Astrocyte (in vitro differentiated cells and primary cell): ENCODE measurements around the gene TAF7. TPM values are rescaled to one million over a fixed set of nuclear protein-coding genes. Genes with fewer than 3 reads are reported as not detected.
"Not testable (repeated sequence)": the region's sequence is repeated elsewhere in the genome, so short reads cannot be mapped to it uniquely, and the experiment has no call there.

Experiments used
- DNase-seq: peaks from one replicate; pipeline ENCODE4 v3.0.0-alpha.2; 2010; ENCODE audit warnings: low read depth
- FAIRE-seq: peaks from 2 replicates; lab custom pipeline; 2011; peaks lifted over from hg19 to GRCh38; lab: Jason Lieb, UNC
- H2AFZ ChIP-seq: 2 replicates; pipeline ENCODE4 v1.6.0; 2012; ENCODE audit warnings: low read depth, low read length, inconsistent platforms
- H3K27ac ChIP-seq: 2 replicates; pipeline ENCODE4 v1.5.1; 2011; ENCODE audit warnings: low read depth, low read length, inconsistent platforms
- H3K27me3 ChIP-seq: 2 replicates; pipeline ENCODE4 v1.6.0; 2011; ENCODE audit warnings: low read length, inconsistent platforms; ENCODE audit not compliant: insufficient read depth
- H3K36me3 ChIP-seq: 2 replicates; pipeline ENCODE4 v1.5.1; 2011; ENCODE audit warnings: low read length, inconsistent platforms; ENCODE audit not compliant: insufficient read depth
- H3K4me1 ChIP-seq: 2 replicates; pipeline ENCODE4 v1.5.1; 2011; ENCODE audit warnings: low read length, inconsistent platforms; ENCODE audit not compliant: insufficient read depth
- H3K4me2 ChIP-seq: 2 replicates; pipeline ENCODE4 v1.6.0; 2012; ENCODE audit warnings: low read length, inconsistent platforms
- H3K4me3 ChIP-seq: 2 replicates; pipeline ENCODE4 v1.5.1; 2011; ENCODE audit warnings: low read depth, mild to moderate bottlenecking, low read length, inconsistent platforms; ENCODE audit not compliant: insufficient read depth
- H3K79me2 ChIP-seq: 2 replicates; pipeline ENCODE4 v1.6.0; 2012; ENCODE audit warnings: mild to moderate bottlenecking, low read length, inconsistent platforms; ENCODE audit not compliant: insufficient read depth
- H3K9ac ChIP-seq: 2 replicates; pipeline ENCODE4 v1.6.0; 2012; ENCODE audit warnings: mild to moderate bottlenecking, low read length, inconsistent platforms
- H3K9me3 ChIP-seq: 2 replicates; pipeline ENCODE4 v1.5.1; 2012; ENCODE audit warnings: low read depth, mild to moderate bottlenecking, low read length, inconsistent platforms; ENCODE audit not compliant: insufficient read depth
- H4K20me1 ChIP-seq: 2 replicates; pipeline ENCODE4 v1.6.0; 2012; ENCODE audit warnings: low read length, inconsistent platforms; ENCODE audit not compliant: insufficient read depth
- H3K27ac Mint-ChIP-seq: one replicate; pipeline ENCODE4 v1.8.0; 2021; ENCODE audit warnings: mild to moderate bottlenecking, mixed read lengths; ENCODE audit not compliant: unreplicated experiment
- H3K27me3 Mint-ChIP-seq: one replicate; pipeline ENCODE4 v1.8.0; 2021; ENCODE audit warnings: low read depth, mixed read lengths; ENCODE audit not compliant: unreplicated experiment
- H3K36me3 Mint-ChIP-seq: one replicate; pipeline ENCODE4 v1.8.0; 2021; ENCODE audit warnings: low read depth, mixed read lengths; ENCODE audit not compliant: unreplicated experiment
- H3K4me1 Mint-ChIP-seq: one replicate; pipeline ENCODE4 v1.8.0; 2021; ENCODE audit warnings: low read depth, mixed read lengths; ENCODE audit not compliant: unreplicated experiment
- H3K4me3 Mint-ChIP-seq: one replicate; pipeline ENCODE4 v1.8.0; 2021; ENCODE audit warnings: mild to moderate bottlenecking, moderate library complexity, mixed read lengths; ENCODE audit not compliant: unreplicated experiment
- H3K9me3 Mint-ChIP-seq: one replicate; pipeline ENCODE4 v1.8.0; 2021; ENCODE audit warnings: mild to moderate bottlenecking, mixed read lengths; ENCODE audit not compliant: unreplicated experiment
- EZH2 ChIP-seq: IDR thresholded peaks from 2 replicates; pipeline ENCODE4 v1.6.1; 2012; ENCODE audit warnings: mild to moderate bottlenecking, low read length, inconsistent platforms; ENCODE audit not compliant: insufficient read depth
- total RNA-seq: library from RNA; stranded (reverse); gene quantifications from 2 replicates; pipeline ENCODE4 v1.2.1, GENCODE V29; 2021
- TF ChIP-seq, protein P1 (sequence below): IDR thresholded peaks from 2 replicates; pipeline ENCODE4 v1.5.1; 2011; ENCODE audit warnings: low read depth, mild to moderate bottlenecking, inconsistent platforms, low read length, moderate library complexity; ENCODE audit not compliant: insufficient read depth

The TAF7 gene
- total RNA-seq, 1 donor from 2014 or later: 102 TPM

DNA sequence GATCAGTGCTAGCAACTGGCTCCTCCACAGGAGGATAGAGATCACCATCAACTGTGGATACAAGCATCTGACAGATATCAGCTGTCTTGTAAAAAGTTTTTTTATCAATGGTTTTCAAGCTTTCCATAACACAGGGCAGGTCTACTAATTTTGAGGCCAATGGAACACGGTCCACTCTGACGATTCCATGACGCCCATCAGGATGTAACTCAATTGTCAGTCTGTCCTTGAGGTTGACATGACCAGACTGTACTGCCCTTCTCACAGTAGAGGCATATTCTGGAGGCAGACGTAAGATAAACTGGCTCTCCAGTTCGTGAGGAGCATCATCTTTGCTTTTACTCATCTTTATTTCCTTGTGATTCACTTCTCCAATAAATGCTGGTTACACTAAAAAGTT, 885 bp downstream of the TAF7 start:
- no peak for FAIRE-seq

DNA sequence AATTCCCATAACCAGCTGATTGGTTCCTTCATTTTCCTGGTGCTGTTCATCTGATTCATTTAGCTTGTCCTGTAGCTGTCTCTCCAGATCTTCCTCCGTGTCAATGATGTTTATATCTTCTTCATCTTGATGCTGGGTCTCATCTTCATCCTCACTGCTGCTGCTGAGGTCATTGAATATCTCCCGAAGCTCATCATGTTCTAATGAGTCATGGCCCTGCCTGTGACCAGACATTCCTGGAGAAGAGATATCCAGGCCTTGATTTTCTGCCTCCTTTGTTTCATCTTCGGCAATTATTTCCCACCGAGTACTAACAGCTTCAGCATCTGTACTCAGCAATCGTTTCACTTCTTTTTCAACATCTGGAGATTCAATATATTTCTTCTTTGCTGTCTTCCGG, 1.4 kb downstream of the TAF7 start:
- Mint-ChIP-seq H3K27ac (peak overlapping the region; percentile 100), H3K4me1 (peaks cover 7% of the 10 kb centered on the region), H3K9me3 (peaks cover 67% of the 10 kb centered on the region), H3K4me3 (peak overlapping the region; percentile 98), H3K27me3 (no peaks in the 10 kb centered on the region), H3K36me3 (peaks cover 48% of the 10 kb centered on the region)
- H3K27me3 ChIP-seq: no peaks in the 10 kb centered on the region
- DNase-seq: no peak
- FAIRE-seq: no peak
- H3K9me3 ChIP-seq: peaks cover 27% of the 10 kb centered on the region
- no peak overlapping the region for H3K9ac ChIP-seq
- H3K4me2 ChIP-seq: peak overlapping the region; percentile 89
- H4K20me1 ChIP-seq: peaks cover 20% of the 10 kb centered on the region
- H2AFZ ChIP-seq: no peak overlapping the region
- no peak overlapping the region for H3K27ac ChIP-seq
- H3K4me3 ChIP-seq: peak overlapping the region; percentile 89
- no peak for TF ChIP-seq EZH2
- TF ChIP-seq, protein P1, sequence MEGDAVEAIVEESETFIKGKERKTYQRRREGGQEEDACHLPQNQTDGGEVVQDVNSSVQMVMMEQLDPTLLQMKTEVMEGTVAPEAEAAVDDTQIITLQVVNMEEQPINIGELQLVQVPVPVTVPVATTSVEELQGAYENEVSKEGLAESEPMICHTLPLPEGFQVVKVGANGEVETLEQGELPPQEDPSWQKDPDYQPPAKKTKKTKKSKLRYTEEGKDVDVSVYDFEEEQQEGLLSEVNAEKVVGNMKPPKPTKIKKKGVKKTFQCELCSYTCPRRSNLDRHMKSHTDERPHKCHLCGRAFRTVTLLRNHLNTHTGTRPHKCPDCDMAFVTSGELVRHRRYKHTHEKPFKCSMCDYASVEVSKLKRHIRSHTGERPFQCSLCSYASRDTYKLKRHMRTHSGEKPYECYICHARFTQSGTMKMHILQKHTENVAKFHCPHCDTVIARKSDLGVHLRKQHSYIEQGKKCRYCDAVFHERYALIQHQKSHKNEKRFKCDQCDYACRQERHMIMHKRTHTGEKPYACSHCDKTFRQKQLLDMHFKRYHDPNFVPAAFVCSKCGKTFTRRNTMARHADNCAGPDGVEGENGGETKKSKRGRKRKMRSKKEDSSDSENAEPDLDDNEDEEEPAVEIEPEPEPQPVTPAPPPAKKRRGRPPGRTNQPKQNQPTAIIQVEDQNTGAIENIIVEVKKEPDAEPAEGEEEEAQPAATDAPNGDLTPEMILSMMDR: no peak
- H3K36me3 ChIP-seq: peaks cover 19% of the 10 kb centered on the region
- H3K4me1 ChIP-seq: no peaks in the 10 kb centered on the region
- H3K79me2 ChIP-seq: peaks cover 47% of the 10 kb centered on the region

More for the DNA sequence above, 885 bp downstream of the TAF7 start:
- Histone ChIP-seq H3K27ac (no peak overlapping the region), H3K79me2 (peaks cover 43% of the 10 kb centered on the region), H3K4me2 (peak overlapping the region; percentile 89), H4K20me1 (peaks cover 20% of the 10 kb centered on the region), H2AFZ (no peak overlapping the region), H3K9me3 (peaks cover 25% of the 10 kb centered on the region), H3K4me3 (peak overlapping the region; percentile 89), H3K36me3 (peaks cover 19% of the 10 kb centered on the region), H3K4me1 (no peaks in the 10 kb centered on the region), H3K9ac (peak overlapping the region; percentile 95), H3K27me3 (no peaks in the 10 kb centered on the region)
- Mint-ChIP-seq H3K4me3 (peak overlapping the region; percentile 98), H3K4me1 (peaks cover 7% of the 10 kb centered on the region), H3K27ac (peak overlapping the region; percentile 100), H3K27me3 (no peaks in the 10 kb centered on the region), H3K36me3 (peaks cover 45% of the 10 kb centered on the region), H3K9me3 (peaks cover 63% of the 10 kb centered on the region)
- no peak for DNase-seq
- TF ChIP-seq, protein P1: no peak
- no peak for TF ChIP-seq EZH2

DNA sequence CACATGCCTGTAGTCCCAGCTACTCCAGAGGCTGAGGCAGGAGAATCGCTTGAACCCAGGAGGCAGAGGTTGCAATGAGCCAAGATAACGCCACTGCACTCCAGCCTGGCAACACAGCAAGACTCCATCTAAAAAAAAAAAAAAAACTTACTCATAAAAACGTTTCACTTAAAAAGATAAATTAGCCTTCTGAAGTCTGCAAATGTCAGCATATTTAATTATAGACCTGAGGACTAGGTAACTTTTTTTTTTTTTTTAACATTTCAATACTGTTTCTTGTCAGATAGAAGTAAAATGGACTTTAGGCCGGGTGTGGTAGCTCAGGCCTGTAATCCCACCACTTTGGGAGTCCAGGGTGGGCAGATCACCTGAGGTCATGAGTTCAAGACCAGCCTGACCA, 3.6 kb downstream of the TAF7 start:
- not testable (repeated sequence) for H3K27me3 Mint-ChIP-seq, H3K27me3 ChIP-seq, H3K4me2 ChIP-seq, H3K4me3 ChIP-seq, H3K9ac ChIP-seq, H2AFZ ChIP-seq, H3K4me1 ChIP-seq, H3K27ac Mint-ChIP-seq, H3K4me1 Mint-ChIP-seq, DNase-seq, FAIRE-seq, H3K27ac ChIP-seq
- Mint-ChIP-seq H3K36me3 (peaks cover 66% of the 10 kb centered on the region), H3K4me3 (peak overlapping the region; percentile 29), H3K9me3 (peaks cover 82% of the 10 kb centered on the region)
- Histone ChIP-seq H3K9me3 (peaks cover 27% of the 10 kb centered on the region), H3K36me3 (peaks cover 19% of the 10 kb centered on the region), H3K79me2 (peaks cover 56% of the 10 kb centered on the region), H4K20me1 (peaks cover 20% of the 10 kb centered on the region)
